Hematopoietic multipotent progenitor cell treated with erythropoietin and hydrocortisone succinate and interleukin-3 and kit ligand, for 15 days (in vitro differentiated cells): Measurements from ENCODE around the gene ALKBH2.
A peak's percentile ranks its signal among the peaks of the same experiment; 100 is the strongest.

Experiments used
- DNase-seq: peaks from one replicate; pipeline ENCODE4 v3.0.0-alpha.2; 2015; ENCODE audit warnings: low spot score

ALKBH2 gene

GRCh38 chr12:109093022-109093918 is at the start of gene ALKBH2:
TSS of gene ALKBH2 (minus strand) at chr12:109093472. CDS start at chr12:109092786, 686 bp downstream.
- peak; percentile 92 for DNase-seq

- no peak for DNase-seq
These were observed 47.3 kb upstream of the ALKBH2 start for GRCh38 chr12:109140560-109140959.

- no peak for DNase-seq
These were observed 46.5 kb upstream of the ALKBH2 start for GRCh38 chr12:109139791-109140190.

- DNase-seq, result no peak
These were observed 46.1 kb upstream of the ALKBH2 start for GRCh38 chr12:109139360-109139759.

GRCh38 chr12:109137055-109137454 is 43.8 kb upstream of the ALKBH2 start:
- DNase-seq, result no peak

- DNase-seq, result no peak
These were observed 41.1 kb upstream of the ALKBH2 start for GRCh38 chr12:109134186-109134917.

- no peak for DNase-seq
These were observed 38.1 kb upstream of the ALKBH2 start for GRCh38 chr12:109131154-109132050.

- no peak for DNase-seq
These were observed 37.3 kb upstream of the ALKBH2 start for GRCh38 chr12:109130297-109131153.

GRCh38 chr12:109127533-109128242 is 34.4 kb upstream of the ALKBH2 start:
- no peak for DNase-seq

- DNase-seq, result no peak
These were observed 33.5 kb upstream of the ALKBH2 start for GRCh38 chr12:109126784-109127183.

- DNase-seq, result no peak
These were observed 32.5 kb upstream of the ALKBH2 start for GRCh38 chr12:109125791-109126190.

GRCh38 chr12:109124878-109125648 is 31.8 kb upstream of the ALKBH2 start:
- DNase-seq, result no peak

- DNase-seq, result no peak
These were observed 28.1 kb upstream of the ALKBH2 start for GRCh38 chr12:109121346-109121880.

GRCh38 chr12:109120557-109120956 is 27.3 kb upstream of the ALKBH2 start:
- no peak for DNase-seq

GRCh38 chr12:109120095-109120494 is 26.8 kb upstream of the ALKBH2 start:
- no peak for DNase-seq

GRCh38 chr12:109116611-109116949 is 23.3 kb upstream of the ALKBH2 start:
- no peak for DNase-seq

GRCh38 chr12:109115758-109116610 is 22.7 kb upstream of the ALKBH2 start, which contains the start of gene ACACB:
TSS of gene ACACB (plus strand) at chr12:109116587. CDS start at chr12:109139406, 22,819 bp downstream.
- no peak for DNase-seq

GRCh38 chr12:109115404-109115757 is 22.1 kb upstream of the ALKBH2 start:
- no peak for DNase-seq

- DNase-seq, result no peak
These were observed 21.4 kb upstream of the ALKBH2 start for GRCh38 chr12:109114644-109115043.
